HG02759 (cell line): Measurements from ENCODE around the gene CAMK1D.

Experiments used
- ATAC-seq: cut with Tn5 transposase; IDR thresholded peaks from one replicate; pipeline ENCODE4 v1.9.1; 2021; ENCODE audit warnings: mild to moderate bottlenecking, moderate library complexity; ENCODE audit not compliant: unreplicated experiment

CAMK1D gene

DNA sequence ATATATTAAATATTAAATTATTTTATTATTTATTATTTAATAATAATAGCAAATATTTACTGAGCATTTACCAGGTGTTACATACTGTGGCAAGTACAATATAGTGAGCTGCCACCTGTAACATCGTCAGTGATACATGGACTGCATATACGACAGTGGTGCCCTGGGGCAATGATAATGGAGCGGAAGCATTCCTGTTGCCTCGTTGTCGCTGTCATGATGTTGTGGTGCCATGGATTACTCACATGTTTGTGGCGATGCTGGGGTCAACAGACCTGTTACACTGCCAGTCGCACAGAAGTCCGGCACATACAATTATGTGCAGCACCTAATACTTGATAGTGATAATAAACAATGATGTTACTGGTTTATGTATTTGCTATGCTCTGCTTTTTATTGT, 20.6 kb downstream of the CAMK1D start:
- no peak for ATAC-seq

DNA sequence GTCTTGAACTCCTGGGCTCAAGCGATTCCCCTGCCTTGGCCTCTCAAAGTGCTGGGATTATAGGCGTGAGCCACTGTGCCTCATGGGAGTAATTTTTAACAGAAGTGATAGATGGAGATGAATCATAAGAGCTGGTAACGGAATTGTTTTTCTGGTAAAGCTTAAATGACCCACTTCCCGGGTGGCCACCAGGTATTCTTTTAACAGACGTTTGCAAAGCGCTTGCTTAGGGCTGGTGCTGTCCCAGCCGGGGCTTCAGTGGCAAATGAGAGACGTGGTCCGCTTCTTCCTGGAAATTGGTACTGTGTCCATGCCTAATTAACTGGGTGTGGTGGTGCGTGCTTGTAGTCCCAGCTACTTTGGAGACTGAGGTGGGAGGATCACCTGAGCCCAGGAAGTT, 23.5 kb downstream of the CAMK1D start:
- no peak for ATAC-seq

DNA sequence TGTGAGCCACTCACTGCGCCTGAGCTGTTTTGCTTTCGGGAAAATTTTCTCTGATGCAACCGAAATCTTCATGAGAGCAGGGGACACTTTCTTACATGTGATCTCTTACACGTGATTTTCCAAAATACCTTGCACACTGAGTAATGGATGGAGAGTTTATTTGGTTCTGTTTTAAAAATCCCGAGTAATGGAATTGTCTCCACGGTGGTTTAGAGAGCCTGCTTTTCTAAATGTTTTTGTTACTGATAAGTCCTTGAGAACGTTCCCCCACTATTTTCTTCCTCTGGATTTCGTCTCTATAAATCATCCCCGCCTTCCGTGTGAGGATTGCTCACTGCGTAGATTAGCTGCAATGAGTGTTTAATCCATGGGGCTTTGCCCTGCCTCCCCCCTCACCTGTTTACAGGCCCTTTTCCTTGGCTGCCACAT, 25.7 kb downstream of the CAMK1D start:
- ATAC-seq, result no peak

DNA sequence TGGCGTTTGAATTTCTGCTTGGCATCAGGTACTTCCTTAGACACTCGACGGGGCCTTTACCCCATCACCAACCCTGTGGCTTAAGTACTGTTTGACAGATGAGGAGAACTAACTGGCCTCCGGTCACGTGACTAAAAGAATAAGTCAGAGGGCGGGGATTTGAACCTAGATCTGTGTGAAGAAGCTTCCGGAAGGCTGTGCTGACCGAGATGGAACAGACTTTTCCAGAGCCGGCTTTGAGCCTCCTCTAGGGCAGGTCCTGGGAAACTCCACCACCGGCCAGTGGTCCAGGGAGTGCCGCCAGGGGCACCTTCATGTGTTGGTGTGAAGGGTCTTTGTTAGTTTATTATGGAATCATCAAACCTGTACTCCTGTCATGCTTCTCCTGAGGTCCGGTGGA, 26.9 kb downstream of the CAMK1D start:
- ATAC-seq, result no peak

DNA sequence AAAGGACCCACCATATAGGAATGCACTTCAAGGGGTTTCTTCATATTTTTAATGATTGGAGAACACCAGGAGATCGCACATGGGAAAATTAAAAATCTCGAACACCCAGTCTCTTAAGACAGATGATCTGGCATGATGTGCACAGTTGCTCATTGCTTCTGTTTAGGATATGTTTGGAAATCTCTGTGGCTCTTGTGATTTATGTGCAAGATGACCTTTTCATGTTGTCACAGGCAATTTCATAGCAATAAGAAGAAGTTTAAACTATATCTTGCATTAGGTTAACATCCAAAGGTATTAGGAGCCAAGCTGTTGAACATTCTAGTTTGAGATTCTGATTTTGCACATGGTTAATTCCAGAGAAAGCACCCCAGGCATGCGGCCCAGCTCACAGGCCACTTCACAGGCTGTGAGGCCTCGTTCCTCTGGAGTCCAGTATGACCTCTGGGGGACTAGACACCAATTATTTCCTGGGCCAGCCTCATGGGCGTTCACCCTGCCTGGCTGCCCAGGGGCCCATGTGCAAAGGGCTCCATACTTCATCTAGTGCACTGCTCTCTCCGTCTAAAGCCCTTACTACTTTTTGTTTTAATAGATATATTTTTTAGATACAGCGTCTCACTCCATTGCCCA, 28.4 kb downstream of the CAMK1D start:
- no peak for ATAC-seq

DNA sequence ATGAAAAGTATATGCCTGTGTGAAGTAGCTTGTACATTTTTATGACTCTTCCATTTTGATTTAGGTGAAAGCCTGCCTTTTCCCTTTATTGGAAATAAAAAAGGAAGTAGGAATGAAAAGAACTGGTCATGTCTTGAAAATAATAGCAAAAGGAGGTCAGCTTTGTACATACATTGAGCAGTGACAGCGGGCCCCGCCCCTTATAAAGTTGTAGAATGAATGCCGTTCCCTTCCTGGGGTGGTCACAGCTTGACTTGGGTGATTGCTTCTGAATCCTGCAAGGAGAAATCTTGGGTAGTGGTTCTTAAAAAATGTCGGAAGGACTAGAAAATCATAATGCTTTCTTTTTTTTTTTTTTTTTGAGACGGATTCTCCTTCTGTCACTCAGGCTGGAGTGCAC, 31.7 kb downstream of the CAMK1D start:
- ATAC-seq, result no peak

DNA sequence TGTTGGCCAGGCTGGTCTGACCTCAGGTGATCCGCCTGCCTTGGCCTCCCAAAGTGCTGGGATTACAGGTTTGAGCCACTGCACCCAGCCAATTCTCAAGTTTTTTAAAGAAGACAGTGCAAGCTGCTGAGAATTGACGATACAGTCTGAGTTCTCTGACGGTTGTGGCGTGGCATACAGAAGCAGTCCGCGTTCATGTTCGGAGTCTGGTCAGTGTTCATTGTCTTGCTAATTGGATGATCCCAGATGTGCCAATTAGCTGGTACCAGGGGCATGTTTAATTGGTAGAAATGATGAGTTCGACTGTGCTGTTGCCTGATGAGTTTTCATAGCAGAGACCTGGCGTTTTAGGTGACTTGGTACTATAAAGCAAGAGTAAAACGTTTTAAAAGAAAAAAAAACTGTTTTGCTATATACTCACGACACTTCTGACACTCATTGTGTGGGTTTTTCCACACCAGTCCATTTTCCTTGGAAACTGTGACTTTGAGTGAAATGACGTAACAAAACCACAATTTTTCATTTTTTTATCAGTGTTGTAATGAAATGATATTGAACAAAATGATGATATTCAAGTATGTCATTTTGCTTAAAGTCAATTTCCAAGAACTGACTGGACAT, 32.3 kb downstream of the CAMK1D start:
- ATAC-seq, result no peak

DNA sequence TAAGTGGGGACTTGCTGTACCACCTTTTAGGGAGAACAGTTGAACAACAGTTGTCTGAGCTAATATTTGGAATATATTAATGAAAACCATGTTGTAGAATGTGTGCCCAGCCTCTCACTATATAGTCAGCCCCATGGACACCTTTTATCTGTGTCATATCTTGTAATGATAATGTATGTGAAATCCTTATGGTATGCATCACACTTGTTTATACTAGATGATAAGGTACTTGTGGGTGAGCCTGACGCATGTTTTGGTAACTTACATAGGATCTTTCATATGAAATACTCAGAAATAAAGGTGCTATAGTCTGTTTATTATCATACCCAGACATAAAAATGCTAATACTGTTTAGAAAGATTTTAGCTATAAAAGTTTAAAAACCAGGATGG, 32.8 kb downstream of the CAMK1D start:
- no peak for ATAC-seq

DNA sequence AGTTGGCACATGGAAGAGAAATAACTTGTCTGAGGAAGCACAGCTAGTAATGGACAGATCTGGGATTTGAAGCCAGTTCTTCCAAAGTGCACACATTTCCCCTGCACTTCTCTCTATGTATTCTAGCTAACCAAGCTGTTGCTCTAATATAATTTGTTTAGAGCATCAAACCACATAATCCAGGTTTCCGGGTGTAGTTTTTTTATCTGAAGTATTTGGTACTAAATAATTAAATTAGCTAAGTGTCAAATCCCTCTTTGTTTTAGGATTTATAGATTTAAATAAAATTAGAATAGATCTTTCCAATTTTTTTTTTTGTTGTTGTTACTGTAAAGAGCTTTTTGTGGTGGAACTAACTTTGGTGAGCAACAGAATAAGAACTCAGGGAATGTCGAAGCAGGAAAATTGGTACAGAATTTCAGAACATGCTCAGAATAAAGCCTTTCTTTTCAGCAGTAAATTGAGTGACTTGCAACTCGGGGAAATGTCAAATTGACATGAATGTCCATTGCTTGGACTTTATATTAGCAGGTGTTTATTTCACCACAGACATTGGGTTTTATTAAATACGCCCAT, 33.7 kb downstream of the CAMK1D start:
- ATAC-seq, result no peak

DNA sequence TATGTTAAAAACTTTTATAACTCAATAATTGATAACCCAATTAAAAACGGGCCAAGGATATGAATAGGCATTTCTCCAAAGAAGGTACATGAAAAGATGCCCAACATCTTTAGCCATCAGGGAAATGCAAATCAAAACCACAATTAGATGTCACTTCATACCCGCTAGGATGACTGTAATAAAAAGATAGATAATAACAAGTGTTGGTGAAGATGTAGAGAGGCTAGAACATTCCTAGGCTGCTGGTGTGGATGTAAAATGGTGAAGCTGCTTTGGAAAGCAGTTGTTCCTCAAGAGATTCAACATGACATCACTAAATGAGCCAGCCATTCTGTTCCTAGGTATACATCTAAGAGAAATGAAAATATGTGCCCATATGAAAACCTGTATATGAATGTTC, 35.6 kb downstream of the CAMK1D start:
- no peak for ATAC-seq

DNA sequence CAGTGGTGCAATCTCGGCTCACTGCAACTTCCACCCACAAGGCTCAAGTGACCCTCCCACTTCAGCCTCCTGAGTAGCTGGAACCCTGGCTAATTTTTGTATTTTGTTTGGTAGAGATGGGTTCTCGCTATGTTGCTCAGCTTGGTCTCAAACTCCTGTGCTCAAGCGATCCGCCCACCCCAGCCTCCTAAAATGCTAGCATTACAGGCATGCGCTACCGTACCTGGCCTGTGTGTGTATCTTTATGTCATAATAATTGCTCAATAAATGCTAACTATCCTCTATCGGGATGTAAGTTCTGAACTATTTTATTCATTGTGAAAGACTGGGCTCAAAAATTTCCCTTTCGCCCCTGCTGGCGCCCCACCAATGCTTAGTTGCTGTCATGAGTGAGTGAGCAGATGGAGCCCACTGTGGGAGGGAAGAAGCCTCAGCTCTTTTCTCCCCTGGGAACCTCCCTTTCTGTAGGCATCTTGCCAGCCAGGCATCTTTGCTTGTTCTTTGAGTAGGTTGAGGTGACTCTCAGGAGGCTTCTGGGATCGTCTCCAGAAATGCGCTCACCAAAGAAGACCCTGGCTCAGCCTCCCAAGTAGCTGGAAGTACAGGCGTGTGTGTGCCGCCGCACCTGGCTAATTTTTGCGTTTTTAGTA, 38.3 kb downstream of the CAMK1D start:
- ATAC-seq, result no peak

DNA sequence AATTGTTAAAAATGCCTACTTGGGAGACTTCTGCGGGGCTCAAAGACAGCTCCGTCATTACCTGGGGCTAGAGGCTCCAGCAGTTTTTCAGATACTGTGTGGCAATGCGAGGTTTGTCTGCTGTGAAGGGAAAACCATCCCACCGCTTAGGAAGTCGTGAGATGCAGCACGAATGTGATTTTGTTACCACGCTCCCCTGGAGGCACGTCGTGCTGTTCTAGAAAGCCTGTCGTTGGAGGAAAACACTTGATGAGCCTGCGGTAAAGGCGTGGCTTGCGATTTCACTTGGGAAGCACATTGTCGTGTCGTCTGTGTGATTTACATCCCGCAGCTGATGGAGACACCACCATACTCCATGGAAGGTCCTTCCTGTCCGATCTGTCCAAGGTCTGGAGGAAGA, 39.3 kb downstream of the CAMK1D start:
- no peak for ATAC-seq

DNA sequence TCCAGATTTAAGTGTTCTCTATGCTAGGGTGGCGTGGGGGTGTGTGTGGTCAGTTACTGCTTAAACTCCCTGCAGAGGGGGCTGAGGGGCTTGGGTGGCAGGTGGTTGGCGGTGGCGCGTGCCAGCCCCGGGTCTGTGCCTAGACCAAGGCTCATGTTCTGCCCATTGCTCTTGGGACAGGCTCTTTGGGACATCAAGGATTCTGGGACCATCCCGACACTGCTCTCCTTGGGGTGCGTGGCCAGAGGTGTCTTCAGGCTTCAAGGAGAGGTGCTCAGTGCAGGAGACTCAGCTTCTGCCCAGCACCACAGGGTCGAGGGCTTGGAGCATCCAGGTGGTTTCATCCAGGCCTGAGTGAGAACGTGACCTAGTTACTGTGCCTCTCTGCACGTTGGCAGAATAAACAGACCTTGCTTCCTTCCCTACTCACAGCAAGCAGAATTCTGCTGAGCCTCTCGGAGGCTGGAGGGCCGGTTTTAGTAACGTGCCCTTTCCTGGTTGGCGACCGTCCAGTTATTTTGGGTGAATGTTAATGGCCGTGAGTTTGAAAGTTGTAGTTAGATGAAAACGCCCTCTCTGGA, 39.9 kb downstream of the CAMK1D start:
- no peak for ATAC-seq

DNA sequence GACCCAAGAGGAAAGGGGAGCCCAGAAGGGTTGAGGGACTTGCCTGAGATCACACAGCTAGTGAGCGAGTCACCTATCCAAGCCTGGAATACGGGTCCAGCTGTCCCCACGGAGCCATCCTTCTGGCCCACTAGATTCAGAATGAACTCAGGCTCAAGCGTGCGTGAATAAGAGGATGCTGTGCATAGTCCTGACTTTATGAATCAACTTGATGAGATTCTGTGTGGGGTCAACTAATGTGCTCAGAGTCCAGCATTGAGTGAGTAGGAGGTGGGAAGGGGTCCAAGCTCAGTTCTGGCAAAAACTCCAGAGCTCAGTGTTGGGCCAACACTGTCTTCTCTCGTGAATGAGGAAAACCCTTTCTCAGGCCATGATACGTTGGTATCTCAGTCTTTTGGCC, 41.4 kb downstream of the CAMK1D start:
- ATAC-seq, result no peak

DNA sequence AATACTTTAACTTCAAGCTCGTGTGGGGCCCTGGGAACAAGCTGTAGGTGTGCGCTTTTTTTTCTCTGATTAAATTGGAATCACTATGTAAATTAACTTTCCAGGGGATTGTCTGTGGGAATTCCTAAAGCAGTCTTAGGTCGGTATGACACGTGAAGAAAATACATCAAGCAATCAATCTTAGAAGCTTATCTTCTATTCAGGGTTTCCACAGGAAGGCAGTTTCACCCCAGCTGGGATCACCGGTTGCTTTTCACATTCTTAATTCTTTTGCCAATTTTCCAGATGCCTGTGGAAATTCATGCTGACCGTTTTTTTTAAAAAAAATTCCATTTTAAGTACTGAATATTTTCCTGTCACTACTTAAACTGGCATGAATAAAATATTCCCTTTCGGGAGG, 41.9 kb downstream of the CAMK1D start:
- ATAC-seq, result no peak

DNA sequence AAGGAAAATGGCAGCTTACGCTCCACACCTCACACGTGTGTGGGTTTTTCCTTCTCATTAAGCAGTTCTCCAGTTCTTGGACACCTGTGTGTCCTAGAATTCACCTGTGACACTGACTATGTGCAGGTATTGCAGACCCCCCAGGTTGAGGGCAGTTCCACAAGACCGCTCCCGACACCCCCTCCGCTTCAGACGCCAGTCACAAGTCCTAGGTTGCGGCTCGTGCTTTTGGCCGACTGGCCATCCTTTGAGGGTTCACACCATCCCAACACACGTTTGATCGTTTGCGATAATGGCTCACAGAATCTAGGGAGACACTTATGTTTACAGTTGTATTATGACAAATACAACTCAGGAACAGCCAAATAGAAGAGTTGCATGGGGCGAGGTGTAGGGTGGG, 44.5 kb downstream of the CAMK1D start:
- ATAC-seq, result no peak

DNA sequence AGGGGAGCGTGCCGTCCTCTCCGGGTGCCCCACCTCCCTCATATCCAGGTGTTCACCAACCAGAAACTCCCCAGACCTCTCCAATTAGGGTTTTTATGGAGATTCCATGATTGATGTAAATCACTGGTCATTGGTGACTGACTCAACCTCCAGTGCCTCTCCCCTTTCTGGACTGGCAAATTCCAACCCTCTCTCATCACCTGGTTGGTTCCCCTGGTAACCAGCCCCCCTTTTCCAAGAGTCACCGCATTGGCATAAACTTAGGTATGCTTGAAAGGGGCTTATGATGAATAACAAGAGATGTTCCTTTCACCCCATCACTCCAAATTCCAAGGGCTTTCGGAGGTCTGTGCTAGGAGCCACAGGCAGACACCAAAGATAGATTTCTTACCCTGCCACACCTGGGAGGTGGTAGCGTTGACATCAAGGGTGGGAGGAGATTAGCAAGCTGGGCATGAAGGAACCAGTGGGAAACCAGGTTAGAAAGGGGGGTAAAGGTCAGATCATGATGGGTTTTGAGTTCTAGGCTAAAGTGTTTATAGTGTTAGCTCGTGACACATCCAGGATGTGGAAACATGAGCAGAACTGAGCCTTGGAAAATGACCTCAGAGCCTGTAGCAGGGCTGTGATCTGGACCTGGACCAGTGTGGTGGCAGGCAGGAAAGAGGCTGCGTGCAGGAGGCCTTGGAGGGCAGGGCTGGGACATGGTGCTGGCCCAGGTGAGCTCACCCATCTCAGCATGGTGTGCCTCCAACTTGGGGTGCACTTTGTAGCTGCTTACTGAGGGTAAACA, 45.1 kb downstream of the CAMK1D start:
- ATAC-seq, result no peak

DNA sequence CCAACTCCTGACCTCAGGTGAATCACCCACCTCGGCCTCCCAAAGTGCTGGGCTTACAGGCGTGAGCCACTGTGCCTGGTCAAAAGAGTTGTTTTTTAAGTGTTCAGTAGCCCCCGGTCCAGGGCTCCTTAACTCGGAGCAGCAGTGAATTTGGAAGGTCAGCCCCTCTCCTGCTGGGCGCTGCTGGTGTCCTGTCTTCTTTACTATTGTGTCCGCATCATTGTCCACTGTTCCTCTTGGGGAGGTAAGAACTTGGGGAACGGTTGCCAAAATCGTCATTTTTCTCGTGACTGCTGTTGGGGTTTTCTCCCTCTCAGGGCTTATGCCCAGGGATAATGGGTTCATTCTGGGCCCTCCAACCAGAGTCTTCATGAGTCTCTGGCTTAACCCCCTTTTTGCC, 46.7 kb downstream of the CAMK1D start:
- ATAC-seq, result no peak

DNA sequence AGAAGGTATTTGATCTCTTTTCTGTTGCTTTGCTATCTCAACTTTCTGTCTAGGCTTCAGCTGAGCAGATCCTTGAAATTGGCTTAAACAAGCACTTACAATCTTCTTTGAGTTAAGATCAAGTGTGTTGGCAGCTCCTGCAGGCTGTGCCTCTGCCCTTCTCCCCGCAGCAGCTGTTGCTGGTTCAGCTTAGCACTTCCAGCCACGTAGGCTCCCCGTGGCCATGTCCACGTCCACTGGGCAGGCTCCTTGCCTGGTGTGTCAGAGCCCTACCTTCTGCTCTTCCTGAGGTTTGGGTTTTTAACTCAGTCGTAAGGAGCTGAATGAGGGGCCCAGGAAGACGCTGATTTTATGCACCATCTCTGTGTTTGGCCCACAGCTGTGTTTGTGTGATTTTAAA, 47.2 kb downstream of the CAMK1D start:
- ATAC-seq, result no peak

DNA sequence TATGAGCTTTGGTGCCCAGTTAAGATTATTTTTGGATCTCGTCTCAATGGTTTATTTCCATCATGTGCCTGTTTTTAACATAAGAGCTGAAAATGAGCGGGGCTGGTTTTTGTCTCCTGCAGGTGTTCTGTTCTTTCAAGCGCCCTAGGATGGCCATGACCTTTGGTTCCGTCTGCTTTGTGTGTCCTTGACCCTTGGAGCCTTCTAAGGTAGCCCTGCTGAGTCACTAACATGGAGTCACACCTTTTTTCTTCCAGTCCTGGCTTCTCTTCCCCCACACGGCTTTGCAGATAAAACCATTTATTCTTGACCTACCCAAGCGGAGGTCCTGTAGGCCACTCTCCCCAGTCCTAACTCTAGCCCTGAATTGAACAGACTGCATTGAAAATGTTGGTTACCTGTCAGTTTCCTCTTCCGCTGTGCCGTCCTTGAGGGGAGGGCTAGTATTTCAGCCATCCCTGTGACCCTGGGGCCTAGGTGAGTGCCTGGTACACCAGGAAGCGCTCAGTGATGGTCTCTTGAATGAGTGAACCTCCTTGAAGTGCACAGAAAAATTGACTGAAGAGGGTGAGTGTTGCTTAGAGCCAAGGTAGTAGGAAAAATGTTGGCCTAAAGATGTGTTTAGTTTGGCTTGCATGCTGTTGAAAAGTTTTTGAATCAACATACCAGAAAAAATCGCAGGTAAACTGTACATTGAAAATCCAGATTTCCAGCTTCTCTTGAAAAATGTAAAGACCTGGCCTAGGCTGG, 48.0 kb downstream of the CAMK1D start:
- ATAC-seq, result no peak
